SK-N-SH (cell line): ENCODE data around the gene INSYN2A.

Source experiments
- GATA2 ChIP-seq: sonication (generic); formaldehyde crosslinking; IDR thresholded peaks from 2 replicates; pipeline ENCODE4 v1.5.0; 2020; ENCODE audit warnings: mild to moderate bottlenecking, missing genetic modification reagents
- JUND ChIP-seq: IDR thresholded peaks from 2 replicates; pipeline ENCODE4 v1.4.0; 2012
- RXRA ChIP-seq: IDR thresholded peaks from 2 replicates; pipeline ENCODE4 v1.4.0; 2012; ENCODE audit warnings: low read depth, mild to moderate bottlenecking, borderline replicate concordance
- SMC3 ChIP-seq: IDR thresholded peaks from 2 replicates; pipeline ENCODE4 v1.6.1; 2012; ENCODE audit warnings: low read depth, low read length, improper control_type of control experiment
- YY1 ChIP-seq: IDR thresholded peaks from 2 replicates; pipeline ENCODE4 v1.4.0; 2012; ENCODE audit warnings: low read depth, mild to moderate bottlenecking
- TF ChIP-seq, protein P1 (sequence below): fragments of 200-600 bp; sonication (generic); IDR thresholded peaks from 2 replicates; pipeline ENCODE4 v1.6.1; 2017; ENCODE audit warnings: antibody characterized with exemption, mild to moderate bottlenecking, moderate library complexity
- TF ChIP-seq, protein P2 (sequence below): fragments of 150-350 bp; IDR thresholded peaks from 2 replicates; pipeline ENCODE4 v1.6.1; 2017; ENCODE audit warnings: antibody characterized with exemption, low read length, low read depth, borderline replicate concordance

DNA sequence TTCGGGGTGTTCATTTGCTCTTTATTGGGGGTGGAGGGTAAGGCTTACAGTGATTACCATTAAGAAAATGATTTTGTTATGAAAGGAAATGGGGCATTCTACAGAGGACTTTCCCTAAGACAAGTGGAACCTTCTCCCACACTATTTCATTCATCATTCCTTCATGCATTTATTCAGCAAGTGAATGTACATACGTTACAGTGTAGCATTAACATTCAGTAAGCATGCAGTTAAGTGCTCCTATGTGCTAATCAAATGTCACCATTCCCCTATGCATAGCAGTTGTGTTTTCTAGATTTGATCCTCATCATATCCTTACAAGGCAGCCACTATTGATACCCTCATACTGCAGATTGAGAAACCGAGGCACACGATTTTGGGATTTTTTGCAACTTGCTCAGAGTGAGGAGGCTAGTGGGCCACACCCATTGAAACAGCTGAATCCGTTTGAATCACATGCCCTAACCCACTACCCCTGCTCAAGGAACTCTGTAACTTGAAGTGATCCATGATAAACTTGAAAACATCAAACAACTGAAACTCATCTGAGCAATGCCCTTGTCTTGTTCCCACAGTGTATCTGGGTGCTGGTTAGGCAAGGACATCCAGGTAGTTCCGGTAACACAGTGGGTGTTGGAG lies 16.7 kb downstream of the INSYN2A start:
- no peak for TF ChIP-seq GATA2 (CRISPR knock-in tag)
- TF ChIP-seq, protein P1, sequence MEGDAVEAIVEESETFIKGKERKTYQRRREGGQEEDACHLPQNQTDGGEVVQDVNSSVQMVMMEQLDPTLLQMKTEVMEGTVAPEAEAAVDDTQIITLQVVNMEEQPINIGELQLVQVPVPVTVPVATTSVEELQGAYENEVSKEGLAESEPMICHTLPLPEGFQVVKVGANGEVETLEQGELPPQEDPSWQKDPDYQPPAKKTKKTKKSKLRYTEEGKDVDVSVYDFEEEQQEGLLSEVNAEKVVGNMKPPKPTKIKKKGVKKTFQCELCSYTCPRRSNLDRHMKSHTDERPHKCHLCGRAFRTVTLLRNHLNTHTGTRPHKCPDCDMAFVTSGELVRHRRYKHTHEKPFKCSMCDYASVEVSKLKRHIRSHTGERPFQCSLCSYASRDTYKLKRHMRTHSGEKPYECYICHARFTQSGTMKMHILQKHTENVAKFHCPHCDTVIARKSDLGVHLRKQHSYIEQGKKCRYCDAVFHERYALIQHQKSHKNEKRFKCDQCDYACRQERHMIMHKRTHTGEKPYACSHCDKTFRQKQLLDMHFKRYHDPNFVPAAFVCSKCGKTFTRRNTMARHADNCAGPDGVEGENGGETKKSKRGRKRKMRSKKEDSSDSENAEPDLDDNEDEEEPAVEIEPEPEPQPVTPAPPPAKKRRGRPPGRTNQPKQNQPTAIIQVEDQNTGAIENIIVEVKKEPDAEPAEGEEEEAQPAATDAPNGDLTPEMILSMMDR = no peak
- no peak for TF ChIP-seq YY1
- TF ChIP-seq JUND = no peak
- TF ChIP-seq RXRA = no peak
- no peak for TF ChIP-seq SMC3
- TF ChIP-seq, protein P2, sequence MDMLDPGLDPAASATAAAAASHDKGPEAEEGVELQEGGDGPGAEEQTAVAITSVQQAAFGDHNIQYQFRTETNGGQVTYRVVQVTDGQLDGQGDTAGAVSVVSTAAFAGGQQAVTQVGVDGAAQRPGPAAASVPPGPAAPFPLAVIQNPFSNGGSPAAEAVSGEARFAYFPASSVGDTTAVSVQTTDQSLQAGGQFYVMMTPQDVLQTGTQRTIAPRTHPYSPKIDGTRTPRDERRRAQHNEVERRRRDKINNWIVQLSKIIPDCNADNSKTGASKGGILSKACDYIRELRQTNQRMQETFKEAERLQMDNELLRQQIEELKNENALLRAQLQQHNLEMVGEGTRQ = no peak
